Dendritic cell treated with granulocyte-macrophage colony-stimulating factor and Interleukin-4, amounts not matched to agents 40 ng/mL and 50 ng/mL, for 4 days (primary cell): ENCODE measurements around the gene TMEM178B.
"Not testable (repeated sequence)": the region's sequence is repeated elsewhere in the genome, so short reads cannot be mapped to it uniquely, and the experiment has no call there.

ENCODE experiments used
- H3K27ac Mint-ChIP-seq: one replicate; pipeline ENCODE4 v1.8.0; 2022; ENCODE audit warnings: mild to moderate bottlenecking, mixed read lengths
- H3K27me3 Mint-ChIP-seq: one replicate; pipeline ENCODE4 v1.8.0; 2022; ENCODE audit warnings: mild to moderate bottlenecking, mixed read lengths
- H3K36me3 Mint-ChIP-seq: one replicate; pipeline ENCODE4 v1.8.0; 2022; ENCODE audit warnings: low read depth, mixed read lengths
- H3K4me1 Mint-ChIP-seq: one replicate; pipeline ENCODE4 v1.8.0; 2022; ENCODE audit warnings: low read depth, mixed read lengths
- H3K4me3 Mint-ChIP-seq: one replicate; pipeline ENCODE4 v1.8.0; 2022; ENCODE audit warnings: mild to moderate bottlenecking, moderate library complexity, mixed read lengths
- H3K9me3 Mint-ChIP-seq: one replicate; pipeline ENCODE4 v1.8.0; 2022; ENCODE audit warnings: mixed read lengths
- intact Hi-C: fragments of 100-400 bp; cut with micrococcal nuclease; formaldehyde crosslinking; loops from one replicate; pipeline ENCODE4 v1.15.0; 2022

Gene TMEM178B

GRCh38 chr7:141102436-141102835 lies 28.6 kb downstream of the TMEM178B start:
- Mint-ChIP-seq H3K4me3 (no peak overlapping the region), H3K9me3 (no peaks in the 10 kb centered on the region)

GRCh38 chr7:141103847-141104429 lies 30.1 kb downstream of the TMEM178B start:
- no peaks in the 10 kb centered on the region for H3K27me3 Mint-ChIP-seq
- no peak overlapping the region for H3K27ac Mint-ChIP-seq

More at GRCh38 chr7:141102436-141102835, 28.6 kb downstream of the TMEM178B start:
- H3K27me3 Mint-ChIP-seq, result no peaks in the 10 kb centered on the region
- no peak overlapping the region for H3K27ac Mint-ChIP-seq
- intact Hi-C loops, result no loop called here
- no peaks in the 10 kb centered on the region for H3K36me3 Mint-ChIP-seq
- no peaks in the 10 kb centered on the region for H3K4me1 Mint-ChIP-seq

GRCh38 chr7:141113131-141113530 lies 39.3 kb downstream of the TMEM178B start:
- Mint-ChIP-seq H3K9me3 (no peaks in the 10 kb centered on the region), H3K27ac (no peak overlapping the region), H3K4me3 (no peak overlapping the region), H3K27me3 (no peaks in the 10 kb centered on the region), H3K36me3 (no peaks in the 10 kb centered on the region), H3K4me1 (no peaks in the 10 kb centered on the region)
- intact Hi-C loops, result no loop called here

More at GRCh38 chr7:141103847-141104429, 30.1 kb downstream of the TMEM178B start:
- no peaks in the 10 kb centered on the region for H3K36me3 Mint-ChIP-seq
- intact Hi-C loops, result no loop called here
- no peak overlapping the region for H3K4me3 Mint-ChIP-seq
- H3K4me1 Mint-ChIP-seq, result no peaks in the 10 kb centered on the region
- H3K9me3 Mint-ChIP-seq, result no peaks in the 10 kb centered on the region

GRCh38 chr7:141114029-141114664 lies 40.3 kb downstream of the TMEM178B start:
- no peak overlapping the region for H3K4me3 Mint-ChIP-seq
- no peak overlapping the region for H3K27ac Mint-ChIP-seq
- no peaks in the 10 kb centered on the region for H3K4me1 Mint-ChIP-seq
- no peaks in the 10 kb centered on the region for H3K9me3 Mint-ChIP-seq
- H3K36me3 Mint-ChIP-seq, result no peaks in the 10 kb centered on the region
- no peaks in the 10 kb centered on the region for H3K27me3 Mint-ChIP-seq
- intact Hi-C loops, result no loop called here

GRCh38 chr7:141115965-141116364 lies 42.1 kb downstream of the TMEM178B start:
- Mint-ChIP-seq H3K4me1 (no peaks in the 10 kb centered on the region), H3K27me3 (no peaks in the 10 kb centered on the region), H3K27ac (no peak overlapping the region), H3K9me3 (no peaks in the 10 kb centered on the region), H3K4me3 (no peak overlapping the region), H3K36me3 (no peaks in the 10 kb centered on the region)
- intact Hi-C loops, result no loop called here

GRCh38 chr7:141116661-141117060 lies 42.8 kb downstream of the TMEM178B start:
- intact Hi-C loops, H3K9me3 Mint-ChIP-seq, H3K36me3 Mint-ChIP-seq, H3K27me3 Mint-ChIP-seq, H3K27ac Mint-ChIP-seq, H3K4me3 Mint-ChIP-seq, H3K4me1 Mint-ChIP-seq: not testable (repeated sequence)

GRCh38 chr7:141118767-141119166 lies 44.9 kb downstream of the TMEM178B start:
- intact Hi-C loops, result no loop called here

GRCh38 chr7:141119187-141119586 lies 45.3 kb downstream of the TMEM178B start:
- intact Hi-C loops, result no loop called here
- H3K36me3 Mint-ChIP-seq, result no peaks in the 10 kb centered on the region
- peaks cover 2% of the 10 kb centered on the region for H3K27me3 Mint-ChIP-seq
- H3K4me1 Mint-ChIP-seq, result no peaks in the 10 kb centered on the region
- H3K4me3 Mint-ChIP-seq, result no peak overlapping the region
- H3K27ac Mint-ChIP-seq, result no peak overlapping the region
- H3K9me3 Mint-ChIP-seq, result no peaks in the 10 kb centered on the region

More at GRCh38 chr7:141118767-141119166, 44.9 kb downstream of the TMEM178B start:
- no peaks in the 10 kb centered on the region for H3K9me3 Mint-ChIP-seq
- H3K27me3 Mint-ChIP-seq, result peaks cover 2% of the 10 kb centered on the region
- no peaks in the 10 kb centered on the region for H3K4me1 Mint-ChIP-seq
- H3K36me3 Mint-ChIP-seq, result no peaks in the 10 kb centered on the region
- no peak overlapping the region for H3K4me3 Mint-ChIP-seq
- H3K27ac Mint-ChIP-seq, result no peak overlapping the region

GRCh38 chr7:141122736-141123135 lies 48.9 kb downstream of the TMEM178B start:
- no peaks in the 10 kb centered on the region for H3K36me3 Mint-ChIP-seq
- H3K9me3 Mint-ChIP-seq, result no peaks in the 10 kb centered on the region
- no peak overlapping the region for H3K27ac Mint-ChIP-seq
- H3K4me3 Mint-ChIP-seq, result no peak overlapping the region
- no peaks in the 10 kb centered on the region for H3K4me1 Mint-ChIP-seq
- H3K27me3 Mint-ChIP-seq, result peaks cover 2% of the 10 kb centered on the region
- intact Hi-C loops, result no loop called here

- no peak overlapping the region for H3K27ac Mint-ChIP-seq
- H3K4me3 Mint-ChIP-seq, result no peak overlapping the region
- peaks cover 2% of the 10 kb centered on the region for H3K27me3 Mint-ChIP-seq
- no peaks in the 10 kb centered on the region for H3K36me3 Mint-ChIP-seq
- H3K9me3 Mint-ChIP-seq, result no peaks in the 10 kb centered on the region
- intact Hi-C loops, result no loop called here
- H3K4me1 Mint-ChIP-seq, result no peaks in the 10 kb centered on the region
Measured at GRCh38 chr7:141123522-141123921, 49.7 kb downstream of the TMEM178B start.

- H3K4me1 Mint-ChIP-seq, result no peaks in the 10 kb centered on the region
- H3K36me3 Mint-ChIP-seq, result no peaks in the 10 kb centered on the region
- H3K9me3 Mint-ChIP-seq, result no peaks in the 10 kb centered on the region
- intact Hi-C loops, result no loop called here
- H3K27ac Mint-ChIP-seq, result no peak overlapping the region
- no peak overlapping the region for H3K4me3 Mint-ChIP-seq
- H3K27me3 Mint-ChIP-seq, result peaks cover 2% of the 10 kb centered on the region
Measured at GRCh38 chr7:141126107-141126506, 52.2 kb downstream of the TMEM178B start.

GRCh38 chr7:141128506-141128905 lies 54.6 kb downstream of the TMEM178B start:
- intact Hi-C loops, result no loop called here
- peaks cover 1% of the 10 kb centered on the region for H3K27me3 Mint-ChIP-seq
- H3K9me3 Mint-ChIP-seq, result no peaks in the 10 kb centered on the region
- H3K4me1 Mint-ChIP-seq, result no peaks in the 10 kb centered on the region
- H3K4me3 Mint-ChIP-seq, result no peak overlapping the region
- H3K36me3 Mint-ChIP-seq, result no peaks in the 10 kb centered on the region
- no peak overlapping the region for H3K27ac Mint-ChIP-seq

GRCh38 chr7:141128931-141129330 lies 55.1 kb downstream of the TMEM178B start:
- Mint-ChIP-seq H3K4me3 (no peak overlapping the region), H3K36me3 (no peaks in the 10 kb centered on the region), H3K4me1 (no peaks in the 10 kb centered on the region), H3K9me3 (no peaks in the 10 kb centered on the region), H3K27me3 (peaks cover 1% of the 10 kb centered on the region), H3K27ac (no peak overlapping the region)
- intact Hi-C loops, result no loop called here

- Mint-ChIP-seq H3K27me3 (peaks cover 3% of the 10 kb centered on the region), H3K36me3 (no peaks in the 10 kb centered on the region), H3K27ac (no peak overlapping the region), H3K9me3 (no peaks in the 10 kb centered on the region), H3K4me1 (no peaks in the 10 kb centered on the region), H3K4me3 (no peak overlapping the region)
- intact Hi-C loops, result no loop called here
Measured at GRCh38 chr7:141132671-141133070, 58.8 kb downstream of the TMEM178B start.

- Mint-ChIP-seq H3K36me3 (no peaks in the 10 kb centered on the region), H3K4me1 (no peaks in the 10 kb centered on the region), H3K4me3 (no peak overlapping the region), H3K27me3 (peaks cover 3% of the 10 kb centered on the region), H3K9me3 (no peaks in the 10 kb centered on the region), H3K27ac (no peak overlapping the region)
- intact Hi-C loops, result no loop called here
Measured at GRCh38 chr7:141133646-141134045, 59.8 kb downstream of the TMEM178B start.
